ENCODE data around the gene GSE1. TPM values are rescaled to one million over a fixed set of nuclear protein-coding genes. Genes with fewer than 3 reads are reported as not detected.

Gene GSE1
- total RNA-seq, 1 experiment from 2014 or later: 97.5 TPM

GRCh38 chr16:85577899-85578598 lies 35.1 kb upstream of the GSE1 start:
- Histone ChIP-seq H3K36me3 (ENCODE audit: control insufficient read depth, insufficient read depth, low read length) (no peaks in the 10 kb centered on the region), H3K4me1 (ENCODE audit: control insufficient read depth, insufficient read depth, low read length) (peaks cover 80% of the 10 kb centered on the region), H3K4me3 (ENCODE audit: low read depth in 2 of 2, low read length in 2 of 2) (no peak overlapping the region), H3K27ac (ENCODE audit: low read length) (no peak overlapping the region; the same call in 1 of the 2 replicates), H3K27me3 (ENCODE audit: control insufficient read depth, insufficient read depth, low read length) (no peaks in the 10 kb centered on the region), H3K9me3 (ENCODE audit: control insufficient read depth, insufficient read depth, low read depth, low read length) (no peaks in the 10 kb centered on the region)
- CTCF ChIA-PET: no interaction called here
- POLR2A ChIA-PET: no interaction called here
- in situ Hi-C loops (cut with HindIII; ENCODE audit: low pct_unique_long_range_greater_than_20kb, low sequenced_read_pairs): no loop called here
- BruUV-seq (replicated peaks): no TSS peak
- ATAC-seq (no peak), DNase-seq (ENCODE audit: low read depth, low spot score) (no peak)
- intact Hi-C loops (cut with micrococcal nuclease; ENCODE audit: unreplicated experiment): no loop called here
- TF ChIP-seq TCF7L2 (IDR thresholded peaks at IDR 0.05; ENCODE audit: low read depth, low read length) (no peak), CTCF (IDR thresholded peaks at IDR 0.05) (no peak), SIN3A (IDR thresholded peaks at IDR 0.05; ENCODE audit: borderline replicate concordance, insufficient read depth, low read depth, low read length) (no peak), REST (IDR thresholded peaks at IDR 0.05; ENCODE audit: insufficient read depth in 1 of 2, low read depth in 2 of 2, low read length in 1 of 2) (no peak), POLR2AphosphoS5 (IDR thresholded peaks at IDR 0.05; ENCODE audit: low read depth, low read length) (no peak)

- DNase-seq (ENCODE audit: low read depth, low spot score) (no peak), ATAC-seq (no peak)
- TF ChIP-seq SIN3A (IDR thresholded peaks at IDR 0.05; ENCODE audit: borderline replicate concordance, insufficient read depth, low read depth, low read length) (no peak), POLR2AphosphoS5 (IDR thresholded peaks at IDR 0.05; ENCODE audit: low read depth, low read length) (no peak), TCF7L2 (IDR thresholded peaks at IDR 0.05; ENCODE audit: low read depth, low read length) (no peak), CTCF (IDR thresholded peaks at IDR 0.05) (no peak), REST (IDR thresholded peaks at IDR 0.05; ENCODE audit: insufficient read depth in 1 of 2, low read depth in 2 of 2, low read length in 1 of 2) (no peak)
- ChIA-PET POLR2A (interaction anchor here (0.7 kb wide), 2 partner anchors 16 to 425 kb away, joined by 3 to 4 read pairs; no protein-coding TSS in a partner anchor), CTCF (interaction anchor here (0.7 kb wide), 1 partner anchor 32 kb away, joined by 5 read pairs; no protein-coding TSS in a partner anchor)
- Histone ChIP-seq H3K27me3 (ENCODE audit: control insufficient read depth, insufficient read depth, low read length) (no peaks in the 10 kb centered on the region), H3K9me3 (ENCODE audit: control insufficient read depth, insufficient read depth, low read depth, low read length) (no peaks in the 10 kb centered on the region), H3K4me1 (ENCODE audit: control insufficient read depth, insufficient read depth, low read length) (peaks cover 81% of the 10 kb centered on the region), H3K4me3 (ENCODE audit: low read depth in 2 of 2, low read length in 2 of 2) (no peak overlapping the region), H3K27ac (ENCODE audit: low read length) (no peak overlapping the region; the same call in 1 of the 2 replicates), H3K36me3 (ENCODE audit: control insufficient read depth, insufficient read depth, low read length) (no peaks in the 10 kb centered on the region)
- intact Hi-C loops (cut with micrococcal nuclease; ENCODE audit: unreplicated experiment) (no loop called here), in situ Hi-C loops (cut with HindIII; ENCODE audit: low pct_unique_long_range_greater_than_20kb, low sequenced_read_pairs) (no loop called here)
- BruUV-seq (replicated peaks): no TSS peak
Measured at GRCh38 chr16:85578599-85578948, 34.5 kb upstream of the GSE1 start.
